ENCODE measurements around the gene FMNL2. TPM values are rescaled to one million over a fixed set of nuclear protein-coding genes. Genes with fewer than 3 reads are reported as not detected.

Gene FMNL2
- total RNA-seq, 1 donor from 2014 or later: 41.7 TPM

GRCh38 chr2:152425765-152426727 lies 91.1 kb downstream of the FMNL2 start:
- Mint-ChIP-seq H3K36me3 (ENCODE audit: low read depth, unreplicated experiment) (no peaks in the 10 kb centered on the region), H3K27me3 (ENCODE audit: unreplicated experiment) (no peaks in the 10 kb centered on the region), H3K4me3 (ENCODE audit: unreplicated experiment) (no peak overlapping the region), H3K9me3 (ENCODE audit: unreplicated experiment) (no peaks in the 10 kb centered on the region), H3K4me1 (ENCODE audit: unreplicated experiment) (peaks cover 32% of the 10 kb centered on the region), H3K27ac (ENCODE audit: unreplicated experiment) (no peak overlapping the region)
- no peak for DNase-seq (ENCODE audit: low spot score)
- TF ChIP-seq CTCF (IDR thresholded peaks at IDR 0.05; ENCODE audit: unreplicated experiment): no peak

- no peak for DNase-seq (ENCODE audit: low spot score)
- H3K4me1 Mint-ChIP-seq (ENCODE audit: unreplicated experiment): peaks cover 28% of the 10 kb centered on the region
- H3K27me3 Mint-ChIP-seq (ENCODE audit: unreplicated experiment): no peaks in the 10 kb centered on the region
- H3K27ac Mint-ChIP-seq (ENCODE audit: unreplicated experiment): no peak overlapping the region
- TF ChIP-seq CTCF (IDR thresholded peaks at IDR 0.05; ENCODE audit: unreplicated experiment): no peak
- no peak overlapping the region for H3K4me3 Mint-ChIP-seq (ENCODE audit: unreplicated experiment)
- H3K36me3 Mint-ChIP-seq (ENCODE audit: low read depth, unreplicated experiment): no peaks in the 10 kb centered on the region
- no peaks in the 10 kb centered on the region for H3K9me3 Mint-ChIP-seq (ENCODE audit: unreplicated experiment)
Observed at GRCh38 chr2:152426801-152427200, 91.8 kb downstream of the FMNL2 start.

GRCh38 chr2:152427902-152428301 lies 92.9 kb downstream of the FMNL2 start:
- H3K4me3 Mint-ChIP-seq (ENCODE audit: unreplicated experiment): no peak overlapping the region
- TF ChIP-seq CTCF (IDR thresholded peaks at IDR 0.05; ENCODE audit: unreplicated experiment): no peak
- no peak overlapping the region for H3K27ac Mint-ChIP-seq (ENCODE audit: unreplicated experiment)
- H3K27me3 Mint-ChIP-seq (ENCODE audit: unreplicated experiment): no peaks in the 10 kb centered on the region
- H3K9me3 Mint-ChIP-seq (ENCODE audit: unreplicated experiment): no peaks in the 10 kb centered on the region
- H3K4me1 Mint-ChIP-seq (ENCODE audit: unreplicated experiment): peaks cover 34% of the 10 kb centered on the region
- DNase-seq (ENCODE audit: low spot score): no peak
- no peaks in the 10 kb centered on the region for H3K36me3 Mint-ChIP-seq (ENCODE audit: low read depth, unreplicated experiment)

DNA sequence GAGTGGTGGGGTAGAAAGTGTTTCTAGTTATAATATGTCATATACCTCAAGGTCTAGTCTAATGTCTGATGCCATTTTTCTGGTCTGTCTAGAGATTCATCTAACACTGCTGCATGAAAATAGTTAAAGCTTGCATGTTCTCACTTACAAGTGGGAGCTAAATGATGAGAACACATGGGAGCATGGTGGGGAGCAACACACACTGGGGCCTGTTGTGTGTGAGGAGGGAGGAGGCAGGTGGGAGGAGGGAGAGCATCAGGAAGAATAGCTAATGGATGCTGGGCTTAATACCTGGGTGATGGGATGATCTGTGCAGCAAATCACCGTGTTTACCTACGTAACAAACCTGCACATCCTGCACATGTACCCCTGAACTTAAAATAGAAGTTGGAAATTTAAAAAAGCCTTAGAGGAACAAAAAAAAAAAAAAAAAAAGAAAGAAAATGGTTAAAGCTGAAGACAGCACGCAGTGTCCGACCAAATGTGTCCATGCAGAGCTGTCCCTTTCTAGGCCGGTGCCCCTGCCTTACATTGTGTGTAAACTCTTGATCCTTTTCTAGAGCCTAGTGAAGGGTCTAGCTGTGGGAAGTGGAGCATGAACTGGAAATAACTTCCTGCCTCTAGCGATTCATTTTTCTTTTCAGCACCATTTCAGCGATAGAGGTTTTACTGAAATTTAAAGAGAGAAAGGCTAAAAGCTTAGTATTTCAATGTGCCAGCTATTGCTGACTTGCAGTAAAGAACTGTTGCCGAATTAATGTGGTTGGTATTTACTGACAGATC lies 94.0 kb downstream of the FMNL2 start:
- TF ChIP-seq CTCF (IDR thresholded peaks at IDR 0.05; ENCODE audit: unreplicated experiment): no peak
- Mint-ChIP-seq H3K36me3 (ENCODE audit: low read depth, unreplicated experiment) (no peaks in the 10 kb centered on the region), H3K27ac (ENCODE audit: unreplicated experiment) (no peak overlapping the region), H3K4me1 (ENCODE audit: unreplicated experiment) (peaks cover 38% of the 10 kb centered on the region), H3K27me3 (ENCODE audit: unreplicated experiment) (no peaks in the 10 kb centered on the region), H3K9me3 (ENCODE audit: unreplicated experiment) (no peaks in the 10 kb centered on the region), H3K4me3 (ENCODE audit: unreplicated experiment) (no peak overlapping the region)
- DNase-seq (ENCODE audit: low spot score): no peak

All from endothelial cell (in vitro differentiated cells).